KMS-11 (cell line): ENCODE measurements around the gene TEKT5.

Experiments
- H2AFZ ChIP-seq: fragments of 200-600 bp; sonication (generic); 2 replicates; pipeline ENCODE4 v1.6.1; 2016; ENCODE audit warnings: antibody characterized with exemption, mixed run types, low read depth
- H3K27ac ChIP-seq: fragments of 200-600 bp; sonication (generic); 2 replicates; pipeline ENCODE4 v1.6.1; 2016; ENCODE audit warnings: mild to moderate bottlenecking, mixed run types
- H3K27me3 ChIP-seq: fragments of 200-600 bp; sonication (generic); 2 replicates; pipeline ENCODE4 v1.6.1; 2017; ENCODE audit warnings: mild to moderate bottlenecking, low read depth, mixed run types, moderate library complexity; ENCODE audit not compliant: insufficient read depth
- H3K36me3 ChIP-seq: fragments of 200-600 bp; sonication (generic); 2 replicates; pipeline ENCODE4 v1.6.1; 2017; ENCODE audit warnings: mild to moderate bottlenecking, mixed run types; ENCODE audit not compliant: insufficient read depth
- H3K4me1 ChIP-seq: fragments of 200-600 bp; sonication (generic); 2 replicates; pipeline ENCODE4 v1.6.1; 2016; ENCODE audit warnings: mild to moderate bottlenecking, low read depth, mixed run types; ENCODE audit not compliant: poor library complexity, severe bottlenecking
- H3K4me2 ChIP-seq: fragments of 200-600 bp; sonication (generic); 2 replicates; pipeline ENCODE4 v1.7.0; 2016; ENCODE audit warnings: mild to moderate bottlenecking, mixed run types
- H3K4me3 ChIP-seq: fragments of 200-600 bp; sonication (generic); IDR thresholded peaks from 2 replicates; pipeline ENCODE4 v1.6.1; 2017; ENCODE audit warnings: low read depth, low read length, mixed read lengths; ENCODE audit not compliant: insufficient read depth
- H3K79me2 ChIP-seq: fragments of 200-600 bp; sonication (generic); 2 replicates; pipeline ENCODE4 v1.6.1; 2016; ENCODE audit warnings: low read depth, mixed run types; ENCODE audit not compliant: insufficient read depth
- H3K9ac ChIP-seq: fragments of 200-600 bp; sonication (generic); 2 replicates; pipeline ENCODE4 v1.6.1; 2016; ENCODE audit warnings: mild to moderate bottlenecking, mixed run types
- H4K20me1 ChIP-seq: fragments of 200-600 bp; sonication (generic); 2 replicates; pipeline ENCODE4 v1.6.1; 2016; ENCODE audit warnings: mild to moderate bottlenecking, mixed run types; ENCODE audit not compliant: insufficient read depth
- CTCF ChIP-seq: fragments of 200-600 bp; sonication (generic); conservative IDR thresholded peaks from 2 replicates; pipeline ENCODE4 v1.6.1; 2017; ENCODE audit warnings: low read depth, mild to moderate bottlenecking, antibody characterized with exemption, low read length, moderate library complexity, mixed read lengths

The TEKT5 gene

GRCh38 chr16:10580883-10581247, 113.9 kb downstream of the TEKT5 start:
- H3K36me3 ChIP-seq = no peaks in the 10 kb centered on the region
- TF ChIP-seq CTCF = no peak
- peak overlapping the region; percentile 70; the same call in 1 of the 2 replicates for H3K9ac ChIP-seq
- H3K4me3 ChIP-seq = no peak overlapping the region
- H4K20me1 ChIP-seq = peaks cover 4% of the 10 kb centered on the region; the same call in 1 of the 2 replicates
- peaks cover 4% of the 10 kb centered on the region; the same call in 1 of the 2 replicates for H3K27me3 ChIP-seq
- H3K4me1 ChIP-seq = peaks cover 39% of the 10 kb centered on the region
- H2AFZ ChIP-seq = peak overlapping the region; percentile 89
- H3K27ac ChIP-seq = no peak overlapping the region
- H3K4me2 ChIP-seq = peak overlapping the region; percentile 85
- no peaks in the 10 kb centered on the region; the same call in 1 of the 2 replicates for H3K79me2 ChIP-seq

GRCh38 chr16:10579965-10580882, 114.5 kb downstream of the TEKT5 start, which contains the start of gene EMP2:
Gene EMP2 (minus strand): TSS chr16:10580598. CDS start chr16:10547617, 32,981 bp downstream.
- Histone ChIP-seq H3K9ac (peak within 1 kb of the TSS; percentile 70), H3K4me2 (peak within 1 kb of the TSS; percentile 85), H3K36me3 (no peaks in the 10 kb centered on the region), H2AFZ (peak within 1 kb of the TSS; percentile 89), H3K27me3 (peaks cover 4% of the 10 kb centered on the region; the same call in 1 of the 2 replicates), H4K20me1 (peaks cover 4% of the 10 kb centered on the region; the same call in 1 of the 2 replicates), H3K4me1 (peaks cover 45% of the 10 kb centered on the region), H3K79me2 (peaks cover 3% of the 10 kb centered on the region; the same call in 1 of the 2 replicates), H3K27ac (0 out of 2 replicates have a peak within 1 kb of the TSS, but pooled peaks have one; percentile 5), H3K4me3 (no peak within 1 kb of the TSS)
- peak; percentile 63 for TF ChIP-seq CTCF

- H3K9ac ChIP-seq = peak overlapping the region; percentile 70; the same call in 1 of the 2 replicates
- H3K4me2 ChIP-seq = peak overlapping the region; percentile 85
- H3K27ac ChIP-seq = no peak overlapping the region
- peak overlapping the region; percentile 89; the same call in 1 of the 2 replicates for H2AFZ ChIP-seq
- H4K20me1 ChIP-seq = peaks cover 4% of the 10 kb centered on the region; the same call in 1 of the 2 replicates
- peaks cover 4% of the 10 kb centered on the region; the same call in 1 of the 2 replicates for H3K27me3 ChIP-seq
- H3K4me3 ChIP-seq = no peak overlapping the region
- peaks cover 45% of the 10 kb centered on the region for H3K4me1 ChIP-seq
- H3K36me3 ChIP-seq = no peaks in the 10 kb centered on the region
- no peak for TF ChIP-seq CTCF
- peaks cover 3% of the 10 kb centered on the region; the same call in 1 of the 2 replicates for H3K79me2 ChIP-seq
These were observed 115.2 kb downstream of the TEKT5 start for GRCh38 chr16:10579575-10579964.

- Histone ChIP-seq H3K27me3 (peaks cover 4% of the 10 kb centered on the region; the same call in 1 of the 2 replicates), H3K4me3 (no peak overlapping the region), H3K4me1 (peaks cover 45% of the 10 kb centered on the region), H3K27ac (no peak overlapping the region), H3K36me3 (no peaks in the 10 kb centered on the region), H3K9ac (no peak overlapping the region), H3K4me2 (peak overlapping the region; percentile 85; the same call in 1 of the 2 replicates), H2AFZ (no peak overlapping the region), H4K20me1 (peaks cover 4% of the 10 kb centered on the region; the same call in 1 of the 2 replicates), H3K79me2 (peaks cover 3% of the 10 kb centered on the region; the same call in 1 of the 2 replicates)
- no peak for TF ChIP-seq CTCF
These were observed 116.0 kb downstream of the TEKT5 start for GRCh38 chr16:10578474-10579316.
